ACHN (cell line): Measurements from ENCODE around the gene GRM5.
"Not testable (repeated sequence)": the region's sequence is repeated elsewhere in the genome, so short reads cannot be mapped to it uniquely, and the experiment has no call there.

ENCODE experiments used
- DNase-seq: peaks from one replicate; pipeline ENCODE4 v3.0.0-alpha.2; 2015
- in situ Hi-C: cut with HindIII; loops from 2 replicates; pipeline ENCODE4 v1.10.0; 2017; ENCODE audit warnings: low sequenced_read_pairs, low pct_ligation_motif_present, low pct_unique_long_range_greater_than_20kb

Gene GRM5

GRCh38 chr11:88494848-88495247 lies 570.9 kb downstream of the GRM5 start:
- in situ Hi-C loops = no loop called here
- DNase-seq = no peak

- DNase-seq = no peak
- in situ Hi-C loops = no loop called here
Measured at GRCh38 chr11:88491674-88492073, 574.1 kb downstream of the GRM5 start.

- no peak for DNase-seq
- in situ Hi-C loops = no loop called here
Measured at GRCh38 chr11:88489030-88489429, 576.8 kb downstream of the GRM5 start.

GRCh38 chr11:88487646-88488045 lies 578.1 kb downstream of the GRM5 start:
- in situ Hi-C loops = no loop called here
- no peak for DNase-seq

- peak; percentile 57 for DNase-seq
- in situ Hi-C loops = no loop called here
Measured at GRCh38 chr11:88484873-88485621, 580.7 kb downstream of the GRM5 start.

- in situ Hi-C loops = no loop called here
- no peak for DNase-seq
Measured at GRCh38 chr11:88482871-88483301, 582.9 kb downstream of the GRM5 start.

GRCh38 chr11:88480223-88480622 lies 585.6 kb downstream of the GRM5 start:
- peak; percentile 88 for DNase-seq
- in situ Hi-C loops = no loop called here

- in situ Hi-C loops = no loop called here
- no peak for DNase-seq
Measured at GRCh38 chr11:88478136-88478815, 587.5 kb downstream of the GRM5 start.

- DNase-seq = no peak
- in situ Hi-C loops = no loop called here
Measured at GRCh38 chr11:88475991-88476418, 589.8 kb downstream of the GRM5 start.

- in situ Hi-C loops = no loop called here
- DNase-seq = no peak
Measured at GRCh38 chr11:88474655-88475054, 591.1 kb downstream of the GRM5 start.

GRCh38 chr11:88469561-88470225 lies 596.1 kb downstream of the GRM5 start:
- DNase-seq = no peak
- in situ Hi-C loops = no loop called here

- in situ Hi-C loops = no loop called here
- no peak for DNase-seq
Measured at GRCh38 chr11:88464528-88464927, 601.3 kb downstream of the GRM5 start.

- DNase-seq, in situ Hi-C loops: not testable (repeated sequence)
Measured at GRCh38 chr11:88463301-88463700, 602.5 kb downstream of the GRM5 start.

GRCh38 chr11:88458047-88458446 lies 607.7 kb downstream of the GRM5 start:
- DNase-seq, in situ Hi-C loops: not testable (repeated sequence)

GRCh38 chr11:88455974-88456373 lies 609.8 kb downstream of the GRM5 start:
- in situ Hi-C loops = no loop called here
- no peak for DNase-seq

- DNase-seq = no peak
- in situ Hi-C loops = no loop called here
Measured at GRCh38 chr11:88454881-88455280, 610.9 kb downstream of the GRM5 start.
